GM21723 (cell line): Measurements from ENCODE around the gene GRHL1.

Source experiments
- ATAC-seq: cut with Tn5 transposase; IDR thresholded peaks from one replicate; pipeline ENCODE4 v1.9.1; 2021; ENCODE audit warnings: mild to moderate bottlenecking, moderate library complexity; ENCODE audit not compliant: unreplicated experiment

Gene GRHL1

DNA sequence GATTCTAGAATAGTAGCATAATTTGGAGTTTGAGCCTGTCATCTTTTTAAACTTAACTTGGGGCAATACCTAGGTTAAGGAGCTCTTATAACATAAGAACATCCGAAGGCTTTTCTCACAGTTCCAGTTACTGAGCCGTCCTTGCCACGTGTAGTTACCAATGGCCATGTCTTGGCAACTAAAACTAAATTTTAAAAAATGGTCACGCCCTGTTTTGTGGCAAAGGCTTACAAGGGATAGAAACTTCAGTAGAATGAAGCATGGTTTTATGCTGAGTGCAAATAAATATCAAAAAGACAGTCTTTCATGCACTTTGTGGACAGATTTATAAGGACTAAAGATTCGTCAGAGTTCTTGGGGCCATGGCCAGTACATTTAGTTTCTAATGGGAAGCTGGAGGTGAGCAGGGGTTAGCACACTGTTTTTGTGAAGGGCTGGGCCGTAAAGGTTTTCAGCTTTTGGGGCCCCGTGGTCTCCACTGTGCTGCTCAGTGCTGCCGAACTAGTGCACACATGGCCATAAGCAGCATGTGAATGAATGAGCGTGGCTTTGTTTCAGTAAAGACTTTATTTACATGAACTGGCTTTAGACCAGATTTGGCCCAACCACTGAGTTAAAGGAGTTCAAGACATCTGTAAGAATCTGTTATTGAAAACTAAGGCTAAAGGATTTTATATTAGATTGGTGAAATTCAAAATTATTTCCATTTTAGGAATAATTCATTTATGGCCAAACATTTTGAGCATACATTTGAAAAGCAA is 41.1 kb downstream of the GRHL1 start:
- no peak for ATAC-seq

GRCh38 chr2:9993488-9994165 is 42.1 kb downstream of the GRHL1 start:
- no peak for ATAC-seq

DNA sequence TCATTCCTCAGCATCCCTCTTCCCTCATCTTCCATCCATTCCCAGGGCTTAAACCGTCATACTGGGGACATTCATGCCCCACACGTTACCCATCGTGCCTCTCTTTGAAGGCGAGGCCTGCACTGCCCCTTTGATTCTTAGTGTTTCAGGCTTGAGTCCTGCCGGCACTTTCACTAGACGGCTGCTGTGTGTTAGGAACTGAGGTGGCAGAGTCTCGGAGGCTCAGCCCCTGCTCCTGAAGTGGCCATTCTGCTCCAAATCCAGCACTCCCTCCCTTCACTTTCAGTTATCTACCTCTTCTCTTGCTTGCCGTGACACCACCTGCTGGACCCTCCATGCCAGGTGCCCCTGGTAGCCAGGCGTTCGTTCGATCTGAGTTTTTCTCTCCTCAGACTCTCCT is 43.0 kb downstream of the GRHL1 start:
- no peak for ATAC-seq

GRCh38 chr2:9995059-9995458 is 43.6 kb downstream of the GRHL1 start:
- no peak for ATAC-seq

DNA sequence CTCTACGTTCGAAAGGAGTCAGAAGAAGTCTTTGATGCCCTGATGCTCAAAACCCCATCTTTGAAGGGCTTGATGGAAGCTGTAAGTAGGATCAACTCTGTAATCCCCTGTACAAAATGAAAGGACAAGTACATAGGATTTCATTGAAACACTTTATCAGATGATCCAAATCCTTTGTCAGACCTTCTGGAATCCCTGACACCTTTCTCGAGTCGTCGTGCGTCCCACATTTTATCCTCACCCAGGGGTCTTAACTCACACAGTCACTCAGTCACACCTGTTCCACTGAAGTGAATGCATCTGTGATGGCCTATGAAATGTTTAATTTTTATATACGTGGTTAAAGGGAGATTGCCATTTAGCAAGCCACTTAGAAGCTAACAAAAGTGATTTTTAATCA is 44.8 kb downstream of the GRHL1 start:
- no peak for ATAC-seq

GRCh38 chr2:9997936-9998335 is 46.4 kb downstream of the GRHL1 start:
- ATAC-seq = no peak

- no peak for ATAC-seq
Measured at GRCh38 chr2:9998916-9999654, 47.6 kb downstream of the GRHL1 start.

DNA sequence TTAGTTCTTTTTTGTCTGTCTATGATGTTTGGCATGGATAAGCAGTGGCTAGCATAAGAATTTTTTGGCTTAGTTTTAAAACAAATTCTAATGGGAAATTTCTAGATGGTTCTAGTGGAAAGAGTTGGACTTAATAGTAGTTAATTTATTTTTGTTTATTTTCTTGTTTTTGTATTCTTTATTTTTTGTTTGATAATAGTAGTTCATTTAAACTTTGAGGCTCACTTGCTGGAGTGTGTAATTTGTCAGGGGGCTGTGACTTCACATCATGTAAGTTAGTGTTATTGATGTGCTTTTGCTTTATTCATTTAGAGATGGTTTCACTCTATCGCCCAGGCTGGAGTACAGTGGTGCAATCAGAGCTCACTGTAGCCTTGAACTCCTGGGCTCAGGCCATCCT is 48.2 kb downstream of the GRHL1 start:
- ATAC-seq = no peak

DNA sequence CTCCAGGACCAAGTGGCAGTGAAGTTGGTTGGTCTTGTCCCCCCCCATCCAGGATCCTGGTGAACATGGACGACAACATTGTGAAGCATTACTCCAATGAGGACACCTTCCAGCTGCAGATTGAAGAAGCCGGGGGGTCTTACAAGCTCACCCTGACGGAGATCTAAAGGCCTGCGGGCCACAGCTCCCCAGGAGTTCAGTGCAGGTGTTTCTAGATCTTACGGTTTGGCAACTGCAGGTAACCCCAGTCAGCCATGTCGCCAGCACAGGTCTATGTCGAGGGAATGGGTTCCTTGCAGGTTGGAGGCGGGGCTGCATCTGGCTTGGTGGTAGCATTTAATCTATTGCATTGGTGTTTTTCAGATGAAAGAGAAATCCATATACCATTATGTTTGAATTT is 49.0 kb downstream of the GRHL1 start:
- ATAC-seq = no peak

DNA sequence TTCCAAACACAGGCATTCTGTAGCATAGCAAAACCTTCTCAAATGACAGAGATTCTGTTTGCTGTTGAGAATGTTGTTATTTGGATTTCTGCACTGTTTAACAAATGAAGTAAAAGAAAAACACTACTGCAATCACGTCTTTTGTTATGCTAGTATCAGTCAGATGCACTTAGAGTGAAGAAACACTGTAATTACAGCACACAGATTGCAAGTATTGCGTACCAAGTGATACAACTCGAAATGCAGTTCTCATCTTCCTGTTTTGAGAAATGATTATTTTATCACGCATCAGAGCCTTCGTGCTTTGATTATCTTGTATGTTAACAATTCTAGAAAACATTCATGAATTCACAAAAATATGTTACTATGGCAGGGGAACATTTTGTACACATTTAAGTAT is 50.1 kb downstream of the GRHL1 start:
- ATAC-seq = no peak

DNA sequence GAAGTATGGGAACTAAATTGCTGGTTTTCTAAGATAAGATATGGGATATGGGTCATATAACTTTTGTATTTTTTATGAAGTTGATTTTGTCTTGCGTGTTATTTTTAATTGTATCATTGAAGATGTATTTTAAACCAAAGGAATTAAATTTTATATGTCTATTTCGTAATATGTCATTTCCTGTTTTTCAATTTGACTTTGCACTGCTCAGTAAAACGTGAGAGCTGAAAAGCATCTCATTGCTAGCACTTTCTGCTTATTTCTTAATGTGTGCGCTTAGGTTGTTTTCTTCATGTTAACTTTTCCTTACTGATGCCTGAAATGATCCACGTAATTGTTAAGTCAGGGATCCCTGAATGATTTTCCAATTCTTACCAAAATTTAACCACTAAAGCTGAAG is 50.6 kb downstream of the GRHL1 start:
- ATAC-seq = no peak

GRCh38 chr2:10002681-10003080 is 51.2 kb downstream of the GRHL1 start:
- ATAC-seq = no peak

DNA sequence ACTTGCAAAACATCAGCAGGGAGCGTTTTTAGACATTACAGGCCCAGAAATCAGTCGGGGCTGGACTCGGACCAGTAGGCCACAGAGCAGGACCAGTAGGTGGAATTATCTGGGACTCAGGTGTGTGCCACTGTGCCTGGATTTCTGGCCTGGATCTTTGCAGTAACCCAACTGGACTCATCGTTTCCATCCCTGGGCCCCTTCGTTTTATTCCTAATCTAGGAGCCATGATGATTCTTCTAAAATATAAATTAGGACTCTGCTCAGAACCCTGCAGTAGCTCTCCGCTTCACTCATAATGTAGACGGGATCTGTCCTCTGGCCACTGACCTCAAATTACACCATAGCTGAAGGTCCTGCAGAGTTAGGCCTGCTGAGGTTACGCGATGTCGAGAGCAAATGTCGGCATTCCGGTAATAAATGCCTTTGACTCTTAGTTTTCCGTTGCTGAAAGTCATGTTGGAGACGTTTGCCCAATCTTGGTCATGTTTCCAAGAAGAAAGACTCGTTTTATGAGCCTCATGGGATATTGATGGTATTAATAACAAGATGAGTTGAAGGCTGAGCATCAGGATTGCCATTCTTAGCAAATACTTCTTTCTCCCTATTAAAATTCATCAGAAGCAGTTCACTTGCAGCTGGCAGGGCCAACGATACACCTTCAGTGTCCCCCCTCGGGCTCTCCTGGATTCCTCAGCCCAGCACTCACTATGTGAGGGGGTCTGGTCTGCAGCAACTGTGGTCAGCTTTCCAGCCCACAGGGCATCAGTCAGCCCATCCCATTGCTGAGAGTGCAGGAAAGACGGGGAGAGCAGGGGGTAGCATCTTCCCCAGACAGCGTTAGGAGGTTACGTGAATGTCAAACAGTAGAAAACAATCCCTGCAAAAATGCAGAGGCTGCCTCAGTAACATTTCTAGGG is 52.0 kb downstream of the GRHL1 start:
- ATAC-seq = no peak

- no peak for ATAC-seq
Measured at GRCh38 chr2:10004401-10004800, 52.9 kb downstream of the GRHL1 start.

GRCh38 chr2:10004836-10005235 is 53.3 kb downstream of the GRHL1 start:
- no peak for ATAC-seq

GRCh38 chr2:10005461-10006235 is 54.2 kb downstream of the GRHL1 start:
- no peak for ATAC-seq

DNA sequence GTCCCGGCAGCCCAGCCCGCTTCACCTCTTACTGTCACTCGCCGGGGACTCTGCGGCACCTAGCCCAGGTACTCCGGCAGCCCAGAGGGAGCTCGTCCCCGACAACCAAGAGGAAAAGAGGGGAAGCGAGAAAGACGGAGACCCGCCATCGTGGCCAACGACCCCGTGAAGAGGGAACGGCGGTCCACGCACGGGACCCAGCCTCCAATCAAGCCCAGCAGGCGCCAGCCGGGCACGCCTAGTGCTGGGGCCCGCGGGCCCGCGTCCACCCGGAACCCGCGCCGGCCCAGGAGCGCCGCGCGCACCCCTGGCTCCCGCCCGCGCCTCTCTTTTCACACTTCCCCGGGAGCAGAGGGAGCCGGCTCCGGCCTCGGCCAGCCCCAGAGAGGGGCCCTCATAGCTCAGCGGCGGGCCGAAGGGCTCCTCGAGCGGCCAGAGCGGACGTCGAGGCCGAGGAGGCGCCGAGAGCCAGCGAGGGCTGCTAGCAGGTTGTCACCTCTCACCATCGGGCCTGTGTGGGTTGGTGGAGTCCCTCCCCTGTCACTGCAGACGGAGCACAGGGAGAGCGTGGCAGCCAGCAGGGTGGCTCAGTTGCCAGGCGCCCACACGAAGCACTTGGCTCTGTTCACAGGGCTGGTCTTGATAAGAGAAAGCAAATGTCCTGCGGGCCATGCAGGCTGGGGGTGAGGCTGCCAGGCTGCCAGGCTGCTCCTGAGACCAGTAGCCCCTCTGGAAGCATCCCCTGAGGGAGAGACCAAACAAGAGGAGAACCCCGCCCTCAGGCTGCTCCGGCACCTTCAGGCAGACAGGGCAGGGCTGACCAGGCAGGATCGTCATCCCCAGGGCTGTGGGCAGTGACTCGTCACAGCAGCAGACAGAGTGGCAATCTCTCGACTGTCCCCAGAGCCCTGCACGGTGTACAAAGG is 55.0 kb downstream of the GRHL1 start:
- ATAC-seq = no peak

- ATAC-seq = no peak
Measured at GRCh38 chr2:10007435-10007834, 55.9 kb downstream of the GRHL1 start.
